ENCODE data around the gene CA5A.

CA5A gene

GRCh38 chr16:87951552-87952538, 15.5 kb upstream of the CA5A start:
- H3K4me3 ChIP-seq (ENCODE audit: low read length), result peak overlapping the region; percentile 73
- peak; percentile 20 for TF ChIP-seq CTCF (conservative IDR thresholded peaks at IDR 0.05; ENCODE audit: low read depth, low read length)
- no peak for DNase-seq (ENCODE audit: low read depth)

GRCh38 chr16:87950765-87951551, 14.6 kb upstream of the CA5A start, which contains the start of gene BANP:
TSS of gene BANP (plus strand) at chr16:87951434. CDS start at chr16:87975116, 23,682 bp downstream.
- TF ChIP-seq CTCF (conservative IDR thresholded peaks at IDR 0.05; ENCODE audit: low read depth, low read length), result peak; percentile 58
- peak within 1 kb of the TSS; percentile 84 for H3K4me3 ChIP-seq (ENCODE audit: low read length)
- peak; percentile 99 for DNase-seq (ENCODE audit: low read depth)

- no peak for DNase-seq (ENCODE audit: low read depth)
- TF ChIP-seq CTCF (conservative IDR thresholded peaks at IDR 0.05; ENCODE audit: low read depth, low read length), result no peak
- no peak overlapping the region for H3K4me3 ChIP-seq (ENCODE audit: low read length)
Measured at GRCh38 chr16:87949071-87949744, 12.9 kb upstream of the CA5A start.

GRCh38 chr16:87948735-87949070, 12.4 kb upstream of the CA5A start:
- DNase-seq (ENCODE audit: low read depth), result no peak
- H3K4me3 ChIP-seq (ENCODE audit: low read length), result no peak overlapping the region
- no peak for TF ChIP-seq CTCF (conservative IDR thresholded peaks at IDR 0.05; ENCODE audit: low read depth, low read length)

GRCh38 chr16:87948119-87948545, 11.8 kb upstream of the CA5A start:
- no peak for TF ChIP-seq CTCF (conservative IDR thresholded peaks at IDR 0.05; ENCODE audit: low read depth, low read length)
- DNase-seq (ENCODE audit: low read depth), result no peak
- no peak overlapping the region for H3K4me3 ChIP-seq (ENCODE audit: low read length)

- DNase-seq (ENCODE audit: low read depth), result no peak
- H3K4me3 ChIP-seq (ENCODE audit: low read length), result no peak overlapping the region
- no peak for TF ChIP-seq CTCF (conservative IDR thresholded peaks at IDR 0.05; ENCODE audit: low read depth, low read length)
Measured at GRCh38 chr16:87947356-87948118, 11.2 kb upstream of the CA5A start.
